ENCODE results near the gene ZNF737. TPM values are rescaled to one million over a fixed set of nuclear protein-coding genes. Genes with fewer than 3 reads are reported as not detected.

The ZNF737 gene
- total and polyA plus RNA-seq, 2 donors (not counting 3 experiments of a cell fraction or from before 2014, with no cell fraction given), result 2.7 to 6.0 TPM

DNA sequence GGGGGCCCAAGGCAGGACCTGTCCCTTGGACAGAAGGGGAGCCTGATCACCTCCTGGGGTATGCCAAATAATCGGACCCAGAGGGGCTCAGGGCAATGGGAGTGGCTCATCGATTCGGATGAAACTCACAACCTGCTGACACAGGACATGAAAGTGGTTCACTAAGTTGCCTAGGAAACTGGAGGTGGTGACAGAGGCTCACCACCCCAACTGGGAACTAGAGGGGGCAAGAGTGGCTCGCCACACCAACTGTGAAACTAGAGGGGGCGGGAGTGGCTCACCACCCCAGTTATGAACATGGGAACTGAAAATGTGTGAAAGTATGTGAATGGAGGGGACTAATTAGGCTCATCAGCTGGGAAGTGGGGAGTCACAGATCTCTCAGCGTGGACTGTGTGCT is 46.3 kb upstream of the ZNF737 start:
- Histone ChIP-seq H3K79me2 (ENCODE audit: control insufficient read depth, insufficient read depth, low read length) (no peaks in the 10 kb centered on the region), H3K9ac (replicated peaks; ENCODE audit: extremely low read depth, insufficient read depth, low read length) (no peak overlapping the region), H3K4me1 (ENCODE audit: control insufficient read depth, extremely low read depth, insufficient read depth, low read length) (no peaks in the 10 kb centered on the region), H3K27me3 (ENCODE audit: control insufficient read depth in 2 of 2, insufficient read depth in 2 of 2, low read length in 2 of 2) (no peaks in the 10 kb centered on the region), H3K4me2 (ENCODE audit: insufficient read depth, low read length) (no peak overlapping the region), H3K27ac (ENCODE audit: insufficient read depth, low read depth, low read length) (no peak overlapping the region), H3K9me1 (replicated peaks; ENCODE audit: control insufficient read depth, extremely low read depth, insufficient read depth, low read length) (no peaks in the 10 kb centered on the region), H2AFZ (ENCODE audit: low read depth, low read length) (no peak overlapping the region), H3K36me3 (ENCODE audit: control insufficient read depth in 2 of 2, extremely low read depth in 1 of 2, insufficient read depth in 2 of 2, low read length in 2 of 2) (no peaks in the 10 kb centered on the region), H3K4me3 (replicated peaks in 1 of 3; ENCODE audit: insufficient read depth in 1 of 3, low read depth in 1 of 3, low read length in 3 of 3) (no peak overlapping the region), H4K20me1 (replicated peaks; ENCODE audit: control insufficient read depth, extremely low read depth, insufficient read depth, low read length) (no peaks in the 10 kb centered on the region), H3K9me3 (replicated peaks; ENCODE audit: control insufficient read depth, insufficient read depth, low read length) (peaks cover 2% of the 10 kb centered on the region)
- DNase-seq (ENCODE audit: low read depth, low spot score) (no peak), FAIRE-seq (no peak)
- CTCF ChIA-PET, result no interaction called here
- POLR2A ChIA-PET, result no interaction called here
- intact Hi-C loops (cut with micrococcal nuclease) (no loop called here), dilution Hi-C loops (cut with MboI; ENCODE audit: extremely low pct_ligation_motif_present, low sequenced_read_pairs) (no loop called here)
- TF ChIP-seq, protein P1, sequence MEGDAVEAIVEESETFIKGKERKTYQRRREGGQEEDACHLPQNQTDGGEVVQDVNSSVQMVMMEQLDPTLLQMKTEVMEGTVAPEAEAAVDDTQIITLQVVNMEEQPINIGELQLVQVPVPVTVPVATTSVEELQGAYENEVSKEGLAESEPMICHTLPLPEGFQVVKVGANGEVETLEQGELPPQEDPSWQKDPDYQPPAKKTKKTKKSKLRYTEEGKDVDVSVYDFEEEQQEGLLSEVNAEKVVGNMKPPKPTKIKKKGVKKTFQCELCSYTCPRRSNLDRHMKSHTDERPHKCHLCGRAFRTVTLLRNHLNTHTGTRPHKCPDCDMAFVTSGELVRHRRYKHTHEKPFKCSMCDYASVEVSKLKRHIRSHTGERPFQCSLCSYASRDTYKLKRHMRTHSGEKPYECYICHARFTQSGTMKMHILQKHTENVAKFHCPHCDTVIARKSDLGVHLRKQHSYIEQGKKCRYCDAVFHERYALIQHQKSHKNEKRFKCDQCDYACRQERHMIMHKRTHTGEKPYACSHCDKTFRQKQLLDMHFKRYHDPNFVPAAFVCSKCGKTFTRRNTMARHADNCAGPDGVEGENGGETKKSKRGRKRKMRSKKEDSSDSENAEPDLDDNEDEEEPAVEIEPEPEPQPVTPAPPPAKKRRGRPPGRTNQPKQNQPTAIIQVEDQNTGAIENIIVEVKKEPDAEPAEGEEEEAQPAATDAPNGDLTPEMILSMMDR (IDR thresholded peaks at IDR 0.05; ENCODE audit: extremely low read depth in 1 of 2, insufficient read depth in 1 of 2, low read depth in 1 of 2, low read length in 2 of 2), result no peak
- TF ChIP-seq POLR2A (IDR thresholded peaks at IDR 0.05; ENCODE audit: low read depth, low read length) (no peak), JUN (IDR thresholded peaks at IDR 0.05; ENCODE audit: borderline replicate concordance, insufficient read depth, insufficient read length, low read depth) (no peak), POLR2AphosphoS5 (IDR thresholded peaks at IDR 0.05; ENCODE audit: insufficient read depth, low read depth, low read length) (no peak), MYC (IDR thresholded peaks at IDR 0.05; ENCODE audit: low read depth, low read length) (no peak), GATA2 (IDR thresholded peaks at IDR 0.05; ENCODE audit: insufficient read depth, insufficient read length, low read depth, low read length) (no peak), EZH2 (IDR thresholded peaks at IDR 0.05; ENCODE audit: borderline replicate concordance, low read depth, low read length, severe bottlenecking) (no peak), FOS (IDR thresholded peaks at IDR 0.05; ENCODE audit: borderline replicate concordance, insufficient read depth, low read length) (no peak)
- TF ChIP-seq, protein P2, sequence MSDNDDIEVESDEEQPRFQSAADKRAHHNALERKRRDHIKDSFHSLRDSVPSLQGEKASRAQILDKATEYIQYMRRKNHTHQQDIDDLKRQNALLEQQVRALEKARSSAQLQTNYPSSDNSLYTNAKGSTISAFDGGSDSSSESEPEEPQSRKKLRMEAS (IDR thresholded peaks at IDR 0.05; ENCODE audit: insufficient read depth, insufficient read length), result no peak
- no TSS peak for BruUV-seq (replicated peaks)
